IMR-90 (cell line): ENCODE measurements around the gene DHRS7B.

Source experiments
- CEBPB ChIP-seq: IDR thresholded peaks from 2 replicates; pipeline ENCODE4 v1.6.1; 2012; ENCODE audit warnings: low read depth, low read length, improper control_type of control experiment
- CHD1 ChIP-seq: IDR thresholded peaks from 2 replicates; pipeline ENCODE4 v1.6.1; 2012; ENCODE audit warnings: low read depth, low read length, improper control_type of control experiment
- MAFK ChIP-seq: IDR thresholded peaks from 2 replicates; pipeline ENCODE4 v1.6.1; 2012; ENCODE audit warnings: low read depth, low read length, improper control_type of control experiment
- NFE2L2 ChIP-seq: fragments of 150-350 bp; IDR thresholded peaks from 2 replicates; pipeline ENCODE4 v1.6.1; 2016; ENCODE audit warnings: low read depth, mild to moderate bottlenecking, low read length
- POLR2A ChIP-seq: IDR thresholded peaks from 2 replicates; pipeline ENCODE4 v1.6.1; 2012; ENCODE audit warnings: mild to moderate bottlenecking, low read depth, low read length
- RAD21 ChIP-seq: IDR thresholded peaks from 2 replicates; pipeline ENCODE4 v1.6.1; 2012; ENCODE audit warnings: low read length, improper control_type of control experiment
- RFX5 ChIP-seq: IDR thresholded peaks from 2 replicates; pipeline ENCODE4 v1.8.0; 2012; ENCODE audit warnings: low read depth, mild to moderate bottlenecking, low read length, moderate library complexity
- SMC3 ChIP-seq: fragments of 150-350 bp; IDR thresholded peaks from 2 replicates; pipeline ENCODE4 v1.6.1; 2016; ENCODE audit warnings: low read depth, mild to moderate bottlenecking, antibody characterized with exemption, low read length, moderate library complexity
- TF ChIP-seq, protein P1 (sequence below): conservative IDR thresholded peaks from 2 replicates; pipeline ENCODE4 v1.5.1; 2012; ENCODE audit warnings: mild to moderate bottlenecking, low read depth, low read length, improper control_type of control experiment

DNA sequence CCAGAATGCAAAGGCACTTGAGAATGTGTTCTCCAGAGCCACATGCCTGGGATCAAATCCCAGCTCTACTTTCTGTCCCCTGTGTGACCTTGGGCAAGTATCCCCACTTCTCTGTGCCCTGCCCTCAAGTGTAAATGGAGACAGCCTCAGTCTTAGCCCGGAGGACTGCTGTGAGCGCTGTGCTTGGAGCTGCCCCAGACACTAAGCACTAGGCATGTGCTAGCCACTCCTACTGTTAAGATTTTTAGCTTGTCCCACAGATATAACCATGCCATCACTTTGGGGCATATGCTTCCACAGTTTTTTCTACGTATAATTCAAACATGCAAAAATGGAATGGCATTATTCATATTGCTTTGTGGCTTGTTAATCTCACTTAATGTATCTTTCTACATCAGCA, 57.8 kb downstream of the DHRS7B start:
- TF ChIP-seq POLR2A (no peak), NFE2L2 (no peak), MAFK (no peak), CHD1 (no peak), CEBPB (no peak), RFX5 (no peak), RAD21 (no peak), SMC3 (no peak)
- TF ChIP-seq, protein P1, sequence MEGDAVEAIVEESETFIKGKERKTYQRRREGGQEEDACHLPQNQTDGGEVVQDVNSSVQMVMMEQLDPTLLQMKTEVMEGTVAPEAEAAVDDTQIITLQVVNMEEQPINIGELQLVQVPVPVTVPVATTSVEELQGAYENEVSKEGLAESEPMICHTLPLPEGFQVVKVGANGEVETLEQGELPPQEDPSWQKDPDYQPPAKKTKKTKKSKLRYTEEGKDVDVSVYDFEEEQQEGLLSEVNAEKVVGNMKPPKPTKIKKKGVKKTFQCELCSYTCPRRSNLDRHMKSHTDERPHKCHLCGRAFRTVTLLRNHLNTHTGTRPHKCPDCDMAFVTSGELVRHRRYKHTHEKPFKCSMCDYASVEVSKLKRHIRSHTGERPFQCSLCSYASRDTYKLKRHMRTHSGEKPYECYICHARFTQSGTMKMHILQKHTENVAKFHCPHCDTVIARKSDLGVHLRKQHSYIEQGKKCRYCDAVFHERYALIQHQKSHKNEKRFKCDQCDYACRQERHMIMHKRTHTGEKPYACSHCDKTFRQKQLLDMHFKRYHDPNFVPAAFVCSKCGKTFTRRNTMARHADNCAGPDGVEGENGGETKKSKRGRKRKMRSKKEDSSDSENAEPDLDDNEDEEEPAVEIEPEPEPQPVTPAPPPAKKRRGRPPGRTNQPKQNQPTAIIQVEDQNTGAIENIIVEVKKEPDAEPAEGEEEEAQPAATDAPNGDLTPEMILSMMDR: no peak
